IMR-90 (cell line): ENCODE results near the gene NT5E. TPM values are rescaled to one million over a fixed set of nuclear protein-coding genes. Genes with fewer than 3 reads are reported as not detected.

ENCODE experiments used
- ATAC-seq: fragments of 200-7000 bp; cut with Tn5 transposase; 2 replicates; pipeline ENCODE4 v1.9.1; 2020; ENCODE audit warnings: low read depth, mild to moderate bottlenecking, moderate library complexity
- BruUV-seq: library from RNA; stranded (reverse); fragments of 400-500 nt; replicated peaks from 2 replicates; lab custom pipeline; 2021; lab: Mats Ljungman, UMichigan
- CTCF ChIA-PET: fragments of 300-600 bp; formaldehyde crosslinking; extraction: SDS; loops from one replicate; lab custom pipeline; 2021; ENCODE audit warnings: antibody characterized with exemption; lab: Yijun Ruan, JAX
- POLR2A ChIA-PET: fragments of 300-600 bp; sonication (Branson Sonifier 250); formaldehyde crosslinking; loops from one replicate; lab custom pipeline; 2022; ENCODE audit warnings: antibody characterized with exemption; ENCODE audit not compliant: unreplicated experiment; lab: Charles Lee
- DNase-seq: peaks from one replicate; pipeline ENCODE4 v3.0.0; 2013
- H2AFZ ChIP-seq: replicated peaks from 2 replicates; pipeline ENCODE3; 2013; ENCODE audit warnings: low read length, mild to moderate bottlenecking; ENCODE audit not compliant: poor library complexity
- H2AK5ac ChIP-seq: 2 replicates; pipeline ENCODE4 v1.6.1; 2013; ENCODE audit warnings: low read depth, low read length, inconsistent platforms
- H2AK9ac ChIP-seq: replicated peaks from 2 replicates; pipeline ENCODE3; 2013; ENCODE audit warnings: mild to moderate bottlenecking, low read depth, low read length, moderate library complexity; ENCODE audit not compliant: poor library complexity
- H2BK120ac ChIP-seq: 2 replicates; pipeline ENCODE4 v1.6.1; 2013; ENCODE audit warnings: low read depth, low read length, inconsistent platforms
- H2BK15ac ChIP-seq: 3 replicates; pipeline ENCODE4 v1.6.1; 2013; ENCODE audit warnings: low read depth, low read length, inconsistent platforms
- H2BK20ac ChIP-seq: 2 replicates; pipeline ENCODE4 v1.6.1; 2013; ENCODE audit warnings: low read depth, mild to moderate bottlenecking, inconsistent platforms, low read length, moderate library complexity
- H2BK5ac ChIP-seq: 2 replicates; pipeline ENCODE4 v1.6.1; 2013; ENCODE audit warnings: mild to moderate bottlenecking, low read depth, low read length, inconsistent platforms; ENCODE audit not compliant: poor library complexity, severe bottlenecking
- H3K14ac ChIP-seq: replicated peaks from 2 replicates; pipeline ENCODE4 v1.6.1; 2013; ENCODE audit warnings: low read depth, low read length, inconsistent platforms
- H3K18ac ChIP-seq: 2 replicates; pipeline ENCODE4 v1.6.1; 2013; ENCODE audit warnings: low read depth, low read length, control low read depth
- H3K23ac ChIP-seq: 2 replicates; pipeline ENCODE4 v1.6.1; 2013; ENCODE audit warnings: low read depth, low read length, inconsistent platforms
- H3K27ac ChIP-seq: 2 replicates; pipeline ENCODE4 v1.5.1; 2013; ENCODE audit warnings: mild to moderate bottlenecking, control low read depth, low read length; ENCODE audit not compliant: insufficient read depth
- H3K27me3 ChIP-seq: 2 replicates; pipeline ENCODE4 v1.6.1; 2013; ENCODE audit warnings: low read length; ENCODE audit not compliant: control insufficient read depth, insufficient read depth
- H3K36me3 ChIP-seq: 2 replicates; pipeline ENCODE4 v1.6.1; 2013; ENCODE audit warnings: low read length, mixed read lengths; ENCODE audit not compliant: control insufficient read depth, insufficient read depth
- H3K4ac ChIP-seq: 2 replicates; pipeline ENCODE4 v1.6.1; 2013; ENCODE audit warnings: low read depth, low read length, inconsistent platforms
- H3K4me1 ChIP-seq: 2 replicates; pipeline ENCODE4 v1.6.1; 2013; ENCODE audit warnings: low read length, mixed read lengths; ENCODE audit not compliant: control insufficient read depth, insufficient read depth
- H3K4me2 ChIP-seq: 2 replicates; pipeline ENCODE4 v1.6.1; 2013; ENCODE audit warnings: low read depth, mild to moderate bottlenecking, control low read depth, low read length, moderate library complexity
- H3K4me3 ChIP-seq: 2 replicates; pipeline ENCODE4 v1.5.1; 2013; ENCODE audit warnings: low read depth, mild to moderate bottlenecking, control low read depth, low read length, moderate library complexity; ENCODE audit not compliant: insufficient read depth
- H3K56ac ChIP-seq: 2 replicates; pipeline ENCODE4 v1.6.1; 2013; ENCODE audit warnings: low read length, inconsistent platforms; ENCODE audit not compliant: insufficient read depth; ENCODE audit errors: extremely low read depth
- H3K79me1 ChIP-seq, 2 experiments: 2 replicates each; pipeline ENCODE4 v1.6.1; 2013; ENCODE audit warnings: low read length in 2 of 2, inconsistent platforms in 1 of 2, low read depth in 1 of 2
- H3K9ac ChIP-seq: 2 replicates; pipeline ENCODE4 v1.6.1; 2013; ENCODE audit warnings: low read depth, low read length, control low read depth
- H3K9me1 ChIP-seq: 2 replicates; pipeline ENCODE4 v1.6.1; 2013; ENCODE audit warnings: low read length, inconsistent platforms; ENCODE audit not compliant: insufficient read depth
- H3K9me3 ChIP-seq: 2 replicates; pipeline ENCODE4 v1.6.1; 2013; ENCODE audit warnings: low read length; ENCODE audit not compliant: control insufficient read depth, insufficient read depth
- H4K20me1 ChIP-seq: 2 replicates; pipeline ENCODE4 v1.6.1; 2013; ENCODE audit warnings: low read length, inconsistent platforms; ENCODE audit not compliant: insufficient read depth
- H4K5ac ChIP-seq: 2 replicates; pipeline ENCODE4 v1.6.1; 2013; ENCODE audit warnings: mild to moderate bottlenecking, low read depth, low read length, control low read depth
- H4K8ac ChIP-seq, 2 experiments: 2 replicates each; pipeline ENCODE4 v1.6.1; 2013; ENCODE audit warnings: low read depth in 2 of 2, low read length in 2 of 2, control low read depth in 1 of 2, inconsistent platforms in 1 of 2
- H4K91ac ChIP-seq: 2 replicates; pipeline ENCODE4 v1.6.1; 2013; ENCODE audit warnings: low read depth, low read length, inconsistent platforms; ENCODE audit not compliant: insufficient read depth
- BHLHE40 ChIP-seq: fragments of 150-350 bp; IDR thresholded peaks from 2 replicates; pipeline ENCODE4 v1.6.1; 2016; ENCODE audit warnings: mild to moderate bottlenecking, low read depth, low read length
- CTCF ChIP-seq: conservative IDR thresholded peaks from 2 replicates; pipeline ENCODE4 v1.5.1; 2012; ENCODE audit warnings: mild to moderate bottlenecking, low read depth, low read length, improper control_type of control experiment
- MAFK ChIP-seq: IDR thresholded peaks from 2 replicates; pipeline ENCODE4 v1.6.1; 2012; ENCODE audit warnings: low read depth, low read length, improper control_type of control experiment
- MAZ ChIP-seq: IDR thresholded peaks from 2 replicates; pipeline ENCODE4 v1.6.1; 2012; ENCODE audit warnings: low read depth, mild to moderate bottlenecking, low read length, improper control_type of control experiment, moderate library complexity, borderline replicate concordance
- MXI1 ChIP-seq: IDR thresholded peaks from 2 replicates; pipeline ENCODE4 v1.6.1; 2012; ENCODE audit warnings: low read depth, mild to moderate bottlenecking, low read length, moderate library complexity, borderline replicate concordance
- POLR2A ChIP-seq: IDR thresholded peaks from 2 replicates; pipeline ENCODE4 v1.6.1; 2012; ENCODE audit warnings: mild to moderate bottlenecking, low read depth, low read length
- RCOR1 ChIP-seq: IDR thresholded peaks from 2 replicates; pipeline ENCODE4 v1.6.1; 2012; ENCODE audit warnings: mild to moderate bottlenecking, low read length, improper control_type of control experiment; ENCODE audit not compliant: insufficient replicate concordance
- RFX5 ChIP-seq: IDR thresholded peaks from 2 replicates; pipeline ENCODE4 v1.8.0; 2012; ENCODE audit warnings: low read depth, mild to moderate bottlenecking, low read length, moderate library complexity
- dilution Hi-C: fragments of 300-500 bp; cut with HindIII; formaldehyde crosslinking; loops from one replicate; pipeline ENCODE4 v1.14.3; 2018; ENCODE audit warnings: low sequenced_read_pairs; ENCODE audit not compliant: unreplicated experiment
- in situ Hi-C: fragments of 300-500 bp; cut with MboI; formaldehyde crosslinking; loops from 3 replicates; pipeline ENCODE4 v1.14.3; 2019; ENCODE audit warnings: low sequenced_read_pairs, inconsistent platforms, mixed read lengths
- intact Hi-C: fragments of 100-400 bp; cut with micrococcal nuclease; formaldehyde crosslinking; loops from 2 replicates; pipeline ENCODE4 v1.10.0; 2022
- polyA plus RNA-seq, 3 experiments: library from polyadenylated mRNA; depleted of rRNA; stranded (reverse); fragments of >200 nt; gene quantifications; 2 replicates each; pipeline ENCODE4 v1.2.3, GENCODE V29; 2012; ENCODE audit warnings: low replicate concordance in 1 of 3
- total RNA-seq: library from RNA; depleted of rRNA; stranded (reverse); fragments of >200 nt; gene quantifications from 2 replicates; pipeline ENCODE4 v1.2.3, GENCODE V29; 2012
- TF ChIP-seq, protein P1 (sequence below): fragments of 150-350 bp; IDR thresholded peaks from 2 replicates; pipeline ENCODE4 v1.6.1; 2017; ENCODE audit warnings: mild to moderate bottlenecking, antibody characterized with exemption, low read length, low read depth

Gene NT5E
- total and polyA plus RNA-seq, 2 of the 4 experiments (the other 2 are of a cell fraction), result 153 to 280 TPM

DNA sequence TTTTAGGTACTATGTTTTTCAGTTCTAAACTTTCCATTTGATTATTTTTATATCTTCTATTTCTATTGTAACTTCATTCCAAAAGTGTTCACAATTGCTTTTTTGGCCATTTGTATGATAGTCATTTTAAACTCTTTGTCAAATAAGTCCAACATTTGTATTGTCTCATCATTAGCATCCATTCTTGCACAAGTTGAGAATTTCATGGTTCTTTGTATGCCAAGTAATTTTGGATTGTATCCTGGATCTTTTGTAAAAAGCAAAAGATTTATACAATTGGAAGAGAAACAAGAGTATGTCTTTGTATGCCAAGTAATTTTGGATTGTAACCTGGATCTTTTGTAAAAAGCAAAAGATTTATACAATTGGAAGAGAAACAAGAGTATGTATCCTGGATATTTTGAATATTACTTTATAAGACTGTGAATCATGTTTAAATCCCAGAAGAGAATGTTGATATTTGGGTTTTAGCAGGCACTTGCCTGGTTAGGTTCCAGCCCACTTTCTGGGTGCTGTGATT is 36.9 kb upstream of the NT5E start:
- H3K27me3 ChIP-seq, result no peaks in the 10 kb centered on the region
- no peaks in the 10 kb centered on the region for H3K36me3 ChIP-seq
- no peak overlapping the region for H4K8ac ChIP-seq
- DNase-seq (no peak), ATAC-seq (no peak)
- H3K4ac ChIP-seq, result no peak overlapping the region
- no TSS peak for BruUV-seq
- 0 out of 2 replicates have a peak overlapping the region, but pooled peaks have one; percentile 9 for H3K14ac ChIP-seq
- peak overlapping the region; percentile 6; the same call in 1 of the 2 replicates for H3K18ac ChIP-seq
- CTCF ChIA-PET, result no interaction called here
- H3K9ac ChIP-seq, result no peak overlapping the region
- peaks cover 17% of the 10 kb centered on the region for H3K4me1 ChIP-seq
- H2AFZ ChIP-seq, result no peak overlapping the region
- dilution Hi-C loops (no loop called here), in situ Hi-C loops (no loop called here), intact Hi-C loops (no loop called here)
- no peak overlapping the region for H4K91ac ChIP-seq
- H3K56ac ChIP-seq, result no peak overlapping the region
- TF ChIP-seq CTCF (no peak), MAFK (no peak), RFX5 (no peak), MAZ (no peak), POLR2A (no peak), BHLHE40 (no peak), MXI1 (no peak), RCOR1 (no peak)
- TF ChIP-seq, protein P1, sequence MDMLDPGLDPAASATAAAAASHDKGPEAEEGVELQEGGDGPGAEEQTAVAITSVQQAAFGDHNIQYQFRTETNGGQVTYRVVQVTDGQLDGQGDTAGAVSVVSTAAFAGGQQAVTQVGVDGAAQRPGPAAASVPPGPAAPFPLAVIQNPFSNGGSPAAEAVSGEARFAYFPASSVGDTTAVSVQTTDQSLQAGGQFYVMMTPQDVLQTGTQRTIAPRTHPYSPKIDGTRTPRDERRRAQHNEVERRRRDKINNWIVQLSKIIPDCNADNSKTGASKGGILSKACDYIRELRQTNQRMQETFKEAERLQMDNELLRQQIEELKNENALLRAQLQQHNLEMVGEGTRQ, result no peak
- no peak overlapping the region for H3K4me2 ChIP-seq
- no peak overlapping the region for H2BK5ac ChIP-seq
- H2BK120ac ChIP-seq, result peak overlapping the region; percentile 29; the same call in 1 of the 2 replicates
- 0 out of 3 replicates have a peak overlapping the region, but pooled peaks have one; percentile 52 for H2BK15ac ChIP-seq
- no peaks in the 10 kb centered on the region for H3K9me3 ChIP-seq
- no peaks in the 10 kb centered on the region for H4K20me1 ChIP-seq
- H2AK5ac ChIP-seq, result no peak overlapping the region; the same call in 1 of the 2 replicates
- no peak overlapping the region for H3K27ac ChIP-seq
- no peak overlapping the region for H3K23ac ChIP-seq
- no peaks in the 10 kb centered on the region; the same call in 1 of the 2 replicates for H3K9me1 ChIP-seq
- no peak overlapping the region for H4K5ac ChIP-seq
- POLR2A ChIA-PET, result no interaction called here
- peak overlapping the region; percentile 22; the same call in 1 of the 2 replicates for H2BK20ac ChIP-seq
- H3K79me1 ChIP-seq, result no peaks in the 10 kb centered on the region
- no peak overlapping the region for H2AK9ac ChIP-seq
- H3K4me3 ChIP-seq, result no peak overlapping the region
